HUES48 (cell line): Measurements from ENCODE around the gene MGRN1.

Experiments used
- H3K27ac ChIP-seq: one replicate; pipeline ENCODE4 v1.7.0; 2013; ENCODE audit warnings: low read depth, low read length, inconsistent platforms
- H3K27me3 ChIP-seq: 2 replicates; pipeline ENCODE4 v1.6.1; 2013; ENCODE audit warnings: mild to moderate bottlenecking, low read length; ENCODE audit not compliant: control insufficient read depth, insufficient read depth
- H3K36me3 ChIP-seq: 2 replicates; pipeline ENCODE4 v1.6.1; 2013; ENCODE audit warnings: low read length; ENCODE audit not compliant: control insufficient read depth, insufficient read depth
- H3K4me1 ChIP-seq: 2 replicates; pipeline ENCODE4 v1.6.1; 2013; ENCODE audit warnings: mild to moderate bottlenecking, low read length; ENCODE audit not compliant: control insufficient read depth, insufficient read depth
- H3K4me3 ChIP-seq: 2 replicates; pipeline ENCODE4 v1.5.1; 2013; ENCODE audit warnings: mild to moderate bottlenecking, low read depth, low read length
- H3K9ac ChIP-seq: 2 replicates; pipeline ENCODE4 v1.6.1; 2013; ENCODE audit warnings: mild to moderate bottlenecking, low read depth, low read length, moderate library complexity
- H3K9me3 ChIP-seq: 2 replicates; pipeline ENCODE4 v1.6.1; 2013; ENCODE audit warnings: low read length; ENCODE audit not compliant: control insufficient read depth, insufficient read depth

MGRN1 gene

DNA sequence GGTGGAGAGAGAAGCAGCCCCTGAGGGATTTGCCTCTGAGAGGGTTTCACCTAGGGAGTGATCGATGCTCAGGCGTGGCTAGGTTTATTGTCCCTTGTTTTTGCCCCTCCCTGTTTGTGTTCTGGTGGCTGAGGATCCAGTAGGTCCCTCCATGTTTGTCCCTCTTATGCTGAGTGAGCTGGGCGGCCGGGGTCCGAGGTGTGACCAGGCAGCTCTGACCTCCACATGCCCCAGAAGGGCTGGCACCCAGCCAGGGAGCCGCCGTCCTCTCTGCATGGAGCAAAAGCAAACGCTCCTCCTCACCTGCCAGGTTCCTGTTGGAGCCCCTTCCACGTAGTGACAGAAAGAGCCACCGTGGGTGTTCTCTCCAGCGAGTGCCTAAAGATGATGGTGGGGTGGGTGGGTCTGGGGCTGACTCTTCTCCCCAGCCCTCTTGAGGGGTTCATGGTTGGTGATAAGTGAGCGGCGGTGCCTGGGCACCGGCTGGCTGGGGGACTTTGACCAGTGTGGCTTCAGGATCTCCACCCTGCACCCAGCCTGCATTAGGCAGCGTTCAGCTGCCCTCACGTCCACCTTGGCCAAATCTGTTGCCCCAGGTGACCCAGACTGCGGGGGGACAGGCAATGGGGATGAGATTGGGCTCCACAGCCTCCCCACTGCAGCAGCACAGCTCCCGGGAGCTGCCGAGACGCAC is 54.7 kb downstream of the MGRN1 start:
- Histone ChIP-seq H3K4me1 (no peaks in the 10 kb centered on the region), H3K9ac (no peak overlapping the region), H3K4me3 (no peak overlapping the region), H3K36me3 (peaks cover 42% of the 10 kb centered on the region), H3K27me3 (no peaks in the 10 kb centered on the region), H3K9me3 (no peaks in the 10 kb centered on the region), H3K27ac (no peak overlapping the region)

DNA sequence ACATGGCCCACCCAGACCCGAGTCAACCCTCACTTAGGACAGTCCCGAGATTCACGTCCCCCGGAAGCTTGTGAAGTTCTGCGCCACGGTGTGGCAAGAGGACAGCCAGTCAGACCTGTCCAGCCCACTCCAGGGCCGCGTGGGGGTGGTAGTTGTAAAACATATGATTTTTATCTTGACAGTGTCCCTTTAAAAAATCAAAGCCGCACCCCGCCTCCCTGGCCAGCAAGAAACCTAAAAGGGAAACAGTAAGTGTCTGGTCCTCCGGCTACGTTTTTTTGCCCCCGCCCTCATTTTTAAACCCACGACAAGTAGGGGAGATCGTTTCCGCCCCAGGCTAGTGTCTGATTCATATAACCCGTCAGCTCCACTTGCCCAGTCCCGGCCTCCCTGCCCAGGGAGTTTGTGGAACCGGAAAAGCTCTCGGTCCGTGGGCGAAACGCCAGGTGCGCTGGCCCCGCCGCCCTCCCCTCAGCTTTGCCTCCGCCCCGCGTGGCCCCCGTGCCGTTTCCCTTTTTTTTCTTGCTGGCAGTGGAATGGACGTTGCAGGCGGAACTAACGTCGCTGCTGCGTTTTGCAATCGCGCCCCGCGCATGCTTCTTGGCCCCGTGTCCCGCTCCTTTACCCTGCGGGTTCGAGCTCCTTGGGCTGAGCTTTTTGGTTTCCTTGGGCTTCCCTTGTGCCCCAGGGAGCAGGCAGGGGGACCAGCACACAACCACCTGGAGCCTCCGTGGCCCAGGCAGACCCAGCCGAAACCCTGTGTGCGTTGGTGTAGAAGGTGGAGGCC is 55.4 kb downstream of the MGRN1 start:
- no peak overlapping the region for H3K9ac ChIP-seq
- no peaks in the 10 kb centered on the region for H3K4me1 ChIP-seq
- no peak overlapping the region for H3K27ac ChIP-seq
- no peaks in the 10 kb centered on the region for H3K9me3 ChIP-seq
- H3K27me3 ChIP-seq: no peaks in the 10 kb centered on the region
- H3K4me3 ChIP-seq: no peak overlapping the region
- peaks cover 50% of the 10 kb centered on the region for H3K36me3 ChIP-seq

DNA sequence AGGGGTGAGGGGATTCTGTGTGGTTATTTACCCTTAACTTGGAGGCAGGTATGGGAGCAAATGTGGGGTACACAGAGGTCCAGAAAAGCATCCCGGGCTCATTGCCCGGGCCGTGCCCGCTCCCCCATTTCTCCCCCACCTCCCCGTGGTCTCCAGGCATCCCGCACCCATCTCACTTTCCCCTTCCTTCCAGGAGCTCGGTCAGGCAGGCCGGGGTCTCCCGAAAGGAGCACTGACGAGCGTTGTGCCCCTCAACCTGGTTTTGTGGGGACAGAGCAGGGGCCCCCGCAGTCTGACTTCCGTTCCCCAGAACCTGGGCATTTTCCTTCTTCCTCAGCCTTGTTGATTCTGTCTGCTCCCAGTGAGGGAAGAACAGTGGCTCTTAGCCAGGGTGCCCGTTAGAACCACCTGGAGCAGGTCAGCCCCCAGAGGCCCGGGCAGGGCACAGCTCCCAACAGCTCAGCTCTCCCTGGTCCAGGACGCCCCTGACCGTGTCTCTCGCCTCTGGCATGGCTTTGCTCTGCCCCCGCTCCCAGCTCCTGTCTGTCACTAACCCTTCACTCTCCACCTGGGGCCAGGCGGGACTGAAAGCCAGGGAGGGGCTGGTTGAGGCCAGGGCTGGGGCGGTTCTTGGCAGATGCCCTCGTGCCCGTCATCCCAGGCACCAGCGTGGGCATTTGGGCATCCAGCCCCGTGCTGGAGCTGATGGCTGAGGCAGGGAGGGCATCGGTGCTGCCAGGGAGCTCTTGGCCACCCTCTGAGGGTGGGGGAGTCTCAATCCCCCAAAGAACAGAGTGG is 56.2 kb downstream of the MGRN1 start:
- no peak overlapping the region for H3K9ac ChIP-seq
- no peaks in the 10 kb centered on the region for H3K27me3 ChIP-seq
- H3K4me3 ChIP-seq: no peak overlapping the region
- peaks cover 52% of the 10 kb centered on the region for H3K36me3 ChIP-seq
- H3K27ac ChIP-seq: no peak overlapping the region
- no peaks in the 10 kb centered on the region for H3K4me1 ChIP-seq
- no peaks in the 10 kb centered on the region for H3K9me3 ChIP-seq

GRCh38 chr16:4681471-4682083 is 57.0 kb downstream of the MGRN1 start:
- no peaks in the 10 kb centered on the region for H3K9me3 ChIP-seq
- H3K27me3 ChIP-seq: no peaks in the 10 kb centered on the region
- no peak overlapping the region for H3K4me3 ChIP-seq
- no peak overlapping the region for H3K9ac ChIP-seq
- H3K4me1 ChIP-seq: no peaks in the 10 kb centered on the region
- no peak overlapping the region for H3K27ac ChIP-seq
- H3K36me3 ChIP-seq: peaks cover 55% of the 10 kb centered on the region

DNA sequence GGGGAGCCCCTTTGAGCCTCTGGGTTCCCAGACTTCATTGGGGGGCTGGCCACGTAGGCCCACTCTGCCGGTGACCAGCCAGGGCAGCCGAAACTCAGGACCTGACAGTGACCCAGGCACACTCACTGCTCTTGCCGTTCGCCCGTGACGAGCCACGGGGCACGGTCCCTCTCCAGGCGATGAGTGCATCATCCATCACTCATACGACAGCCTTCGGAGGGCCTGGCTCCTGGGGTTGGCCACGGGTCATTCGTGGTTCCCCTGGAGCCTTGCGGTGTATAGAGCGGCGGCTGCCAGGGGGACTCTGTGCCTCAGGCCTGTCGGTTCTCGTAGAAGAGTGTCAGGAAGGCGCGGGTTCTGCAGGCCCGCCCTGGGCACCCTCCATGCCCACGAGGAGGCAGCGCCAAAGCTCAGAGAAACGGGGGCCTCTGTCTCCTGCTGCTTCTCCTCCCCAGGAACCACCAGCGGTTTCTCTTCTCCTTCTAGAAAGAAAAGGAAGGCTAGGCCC is 57.5 kb downstream of the MGRN1 start:
- H3K27ac ChIP-seq: no peak overlapping the region
- H3K9ac ChIP-seq: no peak overlapping the region
- peaks cover 53% of the 10 kb centered on the region for H3K36me3 ChIP-seq
- H3K27me3 ChIP-seq: no peaks in the 10 kb centered on the region
- no peaks in the 10 kb centered on the region for H3K9me3 ChIP-seq
- no peaks in the 10 kb centered on the region for H3K4me1 ChIP-seq
- H3K4me3 ChIP-seq: no peak overlapping the region

DNA sequence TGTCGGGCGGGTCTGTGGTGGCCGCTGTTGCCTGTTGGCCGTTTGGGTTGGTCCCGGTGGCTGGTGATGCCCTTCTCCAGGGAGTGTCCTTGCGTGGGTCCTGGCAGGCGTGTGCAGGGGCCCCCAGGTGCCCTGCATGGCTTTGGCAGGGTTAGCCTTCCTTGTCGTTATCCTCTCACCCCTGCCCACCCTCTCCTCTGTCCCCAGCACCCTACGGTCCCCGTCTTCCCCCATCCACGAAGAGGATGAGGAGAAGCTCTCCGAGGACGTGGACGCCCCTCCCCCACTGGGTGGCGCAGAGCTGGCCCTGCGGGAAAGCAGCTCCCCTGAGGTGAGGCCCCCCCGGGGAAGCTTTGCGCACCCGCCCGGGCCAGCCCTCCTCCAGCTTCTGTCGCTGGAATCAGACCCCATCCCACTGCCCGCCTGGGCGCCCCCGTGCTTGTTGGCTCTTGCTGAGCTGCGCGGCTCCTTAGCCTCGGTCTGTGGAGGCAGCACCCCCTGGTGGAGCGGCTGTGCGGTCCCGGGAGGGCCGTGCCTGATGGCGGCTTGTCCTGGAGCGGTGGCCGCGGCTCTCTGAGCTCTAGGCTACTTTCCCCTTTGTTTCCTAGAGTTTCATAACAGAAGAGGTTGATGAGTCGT is 58.1 kb downstream of the MGRN1 start:
- H3K9me3 ChIP-seq: no peaks in the 10 kb centered on the region
- no peak overlapping the region for H3K4me3 ChIP-seq
- no peak overlapping the region for H3K9ac ChIP-seq
- H3K27me3 ChIP-seq: no peaks in the 10 kb centered on the region
- H3K36me3 ChIP-seq: peaks cover 56% of the 10 kb centered on the region
- H3K4me1 ChIP-seq: no peaks in the 10 kb centered on the region
- H3K27ac ChIP-seq: peak overlapping the region; percentile 20

- Histone ChIP-seq H3K4me1 (no peaks in the 10 kb centered on the region), H3K27me3 (no peaks in the 10 kb centered on the region), H3K36me3 (peaks cover 54% of the 10 kb centered on the region), H3K9ac (no peak overlapping the region), H3K4me3 (no peak overlapping the region), H3K9me3 (no peaks in the 10 kb centered on the region), H3K27ac (peak overlapping the region; percentile 20)
These were observed 58.8 kb downstream of the MGRN1 start for GRCh38 chr16:4683255-4684057.

GRCh38 chr16:4684058-4684715 is 59.6 kb downstream of the MGRN1 start:
- Histone ChIP-seq H3K4me3 (no peak overlapping the region), H3K9ac (no peak overlapping the region), H3K27me3 (no peaks in the 10 kb centered on the region), H3K27ac (no peak overlapping the region), H3K36me3 (peaks cover 54% of the 10 kb centered on the region), H3K4me1 (no peaks in the 10 kb centered on the region), H3K9me3 (no peaks in the 10 kb centered on the region)

DNA sequence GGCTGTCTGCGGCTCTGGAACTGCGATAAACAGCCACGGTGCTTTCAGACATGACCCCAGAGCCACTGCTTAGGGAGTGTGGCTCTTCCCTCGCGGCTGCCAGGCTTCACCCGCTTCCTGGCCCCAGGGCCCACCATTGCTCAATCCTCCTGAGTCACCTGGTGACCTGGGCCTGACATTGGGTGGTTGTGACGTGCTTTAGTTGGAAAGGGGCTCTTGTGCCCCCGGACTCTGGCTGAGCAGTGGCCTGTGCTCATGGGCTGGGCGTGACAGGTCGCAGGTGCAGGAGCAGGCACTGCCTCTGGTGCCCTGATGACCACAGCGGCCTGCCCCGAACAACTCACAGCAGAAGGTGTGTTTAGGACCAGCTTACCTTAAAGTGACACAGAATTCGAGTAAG is 60.1 kb downstream of the MGRN1 start:
- Histone ChIP-seq H3K27ac (no peak overlapping the region), H3K27me3 (no peaks in the 10 kb centered on the region), H3K9me3 (no peaks in the 10 kb centered on the region), H3K9ac (no peak overlapping the region), H3K36me3 (peaks cover 50% of the 10 kb centered on the region), H3K4me3 (no peak overlapping the region), H3K4me1 (no peaks in the 10 kb centered on the region)
